Fibroblast of lung (primary cell): ENCODE results near the gene TMEM125. TPM values are rescaled to one million over a fixed set of nuclear protein-coding genes. Genes with fewer than 3 reads are reported as not detected.
A peak's percentile ranks its signal among the peaks of the same experiment; 100 is the strongest.

Source experiments
- DNase-seq, 2 donors: peaks; one replicate each; pipeline versions ENCODE4 v3.0.0 to v3.0.0-alpha.2; 2010; ENCODE audit warnings: low read depth in 2 of 2
- H2AFZ ChIP-seq: 2 replicates; pipeline ENCODE4 v1.5.1; 2012; ENCODE audit warnings: low read length, control low read depth, inconsistent platforms
- H3K27ac ChIP-seq: 2 replicates; pipeline ENCODE4 v1.5.1; 2011; ENCODE audit warnings: low read length, control low read depth; ENCODE audit not compliant: insufficient read depth
- H3K27me3 ChIP-seq: 2 replicates; pipeline ENCODE4 v1.5.1; 2011; ENCODE audit warnings: mild to moderate bottlenecking, low read length; ENCODE audit not compliant: control insufficient read depth, insufficient read depth
- H3K36me3 ChIP-seq: 2 replicates; pipeline ENCODE4 v1.5.1; 2011; ENCODE audit warnings: low read length; ENCODE audit not compliant: control insufficient read depth, insufficient read depth
- H3K4me1 ChIP-seq: 2 replicates; pipeline ENCODE4 v1.5.1; 2011; ENCODE audit warnings: low read length; ENCODE audit not compliant: control insufficient read depth, insufficient read depth; ENCODE audit errors: extremely low read depth
- H3K4me2 ChIP-seq: 2 replicates; pipeline ENCODE4 v1.5.1; 2011; ENCODE audit warnings: low read length, control low read depth; ENCODE audit not compliant: insufficient read depth; ENCODE audit errors: extremely low read depth
- H3K4me3 ChIP-seq, 4 experiments: fragments of 200-600 bp in 1 of 4; sonication (generic) in 1 of 4; replicated peaks in 1 of 4; 2 replicates each; pipeline ENCODE4 v1.5.1; 2011 to 2016; ENCODE audit warnings: low read length in 4 of 4, low read depth in 3 of 4, mild to moderate bottlenecking in 3 of 4, control low read depth in 2 of 4, inconsistent platforms in 1 of 4, mixed read lengths in 1 of 4; ENCODE audit not compliant: insufficient read depth in 1 of 4; ENCODE audit errors: control extremely low read depth in 1 of 4
- H3K79me2 ChIP-seq: 2 replicates; pipeline ENCODE4 v1.5.1; 2012; ENCODE audit warnings: mild to moderate bottlenecking, low read length, inconsistent platforms; ENCODE audit not compliant: control insufficient read depth, insufficient read depth
- H3K9ac ChIP-seq: 2 replicates; pipeline ENCODE4 v1.5.1; 2011; ENCODE audit warnings: mild to moderate bottlenecking, low read length, control low read depth; ENCODE audit not compliant: insufficient read depth
- H3K9me3 ChIP-seq: 2 replicates; pipeline ENCODE4 v1.5.1; 2012; ENCODE audit warnings: low read depth, low read length; ENCODE audit not compliant: control insufficient read depth, insufficient read depth
- H4K20me1 ChIP-seq: 2 replicates; pipeline ENCODE4 v1.5.1; 2011; ENCODE audit warnings: low read length; ENCODE audit not compliant: control insufficient read depth, insufficient read depth; ENCODE audit errors: extremely low read depth
- CTCF ChIP-seq, 2 donors: IDR thresholded peaks in 1 of 2; conservative IDR thresholded peaks in 1 of 2; 1 replicate in 1 of 2; 2 replicates in 1 of 2; pipeline ENCODE4 v1.5.1; 2011 to 2012; ENCODE audit warnings: low read length in 2 of 2, control low read depth in 1 of 2, inconsistent platforms in 1 of 2, low read depth in 1 of 2, mild to moderate bottlenecking in 1 of 2
- EZH2 ChIP-seq: IDR thresholded peaks from 2 replicates; pipeline ENCODE4 v1.5.1; 2012; ENCODE audit warnings: low read length, control low read depth, mild to moderate bottlenecking; ENCODE audit errors: missing control alignments
- polyA plus RNA-seq, 2 donors: library from polyadenylated mRNA; depleted of rRNA in 1 of 2; stranded (reverse) in 1 of 2; unstranded in 1 of 2; fragments of >200 nt; gene quantifications; 2 replicates each; pipeline ENCODE4 v1.2.1, GENCODE V29; 2011 to 2012; ENCODE audit warnings: missing spikeins in 1 of 2
- total RNA-seq: library from RNA; depleted of rRNA; stranded (reverse); fragments of >200 nt; gene quantifications from 2 replicates; pipeline ENCODE4 v1.2.1, GENCODE V29; 2014

The TMEM125 gene
- total and polyA plus RNA-seq, 2 donors (not counting 1 experiment from before 2014, with no cell fraction given), result 0.03 TPM; not detected in 1

GRCh38 chr1:43302201-43302600, 32.4 kb downstream of the TMEM125 start:
- Histone ChIP-seq H3K9me3 (no peaks in the 10 kb centered on the region), H3K4me2 (no peak overlapping the region), H3K79me2 (no peaks in the 10 kb centered on the region), H4K20me1 (no peaks in the 10 kb centered on the region), H3K27ac (no peak overlapping the region), H3K4me1 (no peaks in the 10 kb centered on the region), H3K4me3 (no peak overlapping the region), H2AFZ (no peak overlapping the region), H3K9ac (no peak overlapping the region), H3K36me3 (no peaks in the 10 kb centered on the region), H3K27me3 (no peaks in the 10 kb centered on the region)
- DNase-seq, result no peak
- no peak for TF ChIP-seq CTCF (conservative IDR thresholded peaks at IDR 0.05 in 1 of 2, IDR thresholded peaks at IDR 0.05 in 1 of 2; ENCODE audit: low read depth in 1 of 2, low read length in 2 of 2)

DNA sequence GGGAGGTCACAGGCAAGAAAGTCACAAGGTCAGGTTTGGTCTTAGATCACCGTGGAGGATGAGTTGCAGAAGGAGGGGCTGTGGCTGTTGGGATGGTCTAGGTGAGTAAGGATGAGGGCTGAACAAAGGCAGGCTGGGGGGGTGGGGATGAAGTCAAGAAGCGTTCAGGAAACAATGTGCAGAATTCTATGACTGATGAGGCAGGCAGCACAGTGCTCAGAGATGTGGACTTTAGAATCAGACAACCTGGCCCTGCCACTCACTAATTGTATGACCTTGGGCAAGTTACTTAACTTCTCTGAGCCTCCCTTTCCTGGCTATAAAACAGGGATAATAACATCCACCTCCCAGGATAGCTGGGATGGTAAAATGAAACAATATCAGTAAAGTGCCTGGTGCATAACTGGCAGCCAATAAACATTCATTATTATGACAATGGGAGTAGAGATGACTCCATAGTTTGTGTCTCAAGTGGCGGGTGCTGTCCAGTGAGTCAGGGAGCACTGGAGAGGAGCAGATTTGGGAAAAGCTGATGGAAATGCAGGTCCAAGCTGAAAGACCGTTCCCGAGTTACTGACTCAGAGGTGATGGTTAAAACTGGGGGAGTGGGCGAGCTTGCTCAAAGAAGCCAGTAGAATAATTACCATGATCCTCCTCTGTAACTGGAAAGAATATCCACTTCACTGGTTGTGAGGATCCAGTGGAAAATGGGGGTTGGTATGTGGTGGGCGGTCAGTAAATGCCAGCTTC, 33.1 kb downstream of the TMEM125 start:
- H3K4me3 ChIP-seq, result no peak overlapping the region
- no peak overlapping the region for H3K27ac ChIP-seq
- no peaks in the 10 kb centered on the region for H3K9me3 ChIP-seq
- no peaks in the 10 kb centered on the region for H3K4me1 ChIP-seq
- peak in 1 of 2 donors; percentile 50 for DNase-seq
- no peaks in the 10 kb centered on the region for H3K36me3 ChIP-seq
- no peak overlapping the region for H3K9ac ChIP-seq
- no peak overlapping the region for H3K4me2 ChIP-seq
- no peaks in the 10 kb centered on the region for H3K79me2 ChIP-seq
- no peaks in the 10 kb centered on the region for H3K27me3 ChIP-seq
- H4K20me1 ChIP-seq, result no peaks in the 10 kb centered on the region
- TF ChIP-seq EZH2 (no peak), CTCF (conservative IDR thresholded peaks at IDR 0.05 in 1 of 2, IDR thresholded peaks at IDR 0.05 in 1 of 2; ENCODE audit: low read depth in 1 of 2, low read length in 2 of 2) (no peak)
- H2AFZ ChIP-seq, result no peak overlapping the region

- no peaks in the 10 kb centered on the region for H3K4me1 ChIP-seq
- H3K4me2 ChIP-seq, result no peak overlapping the region
- no peak overlapping the region for H2AFZ ChIP-seq
- no peak overlapping the region for H3K4me3 ChIP-seq
- no peak for DNase-seq
- H3K9me3 ChIP-seq, result no peaks in the 10 kb centered on the region
- H3K9ac ChIP-seq, result no peak overlapping the region
- no peaks in the 10 kb centered on the region for H4K20me1 ChIP-seq
- H3K79me2 ChIP-seq, result no peaks in the 10 kb centered on the region
- no peaks in the 10 kb centered on the region for H3K36me3 ChIP-seq
- TF ChIP-seq CTCF (conservative IDR thresholded peaks at IDR 0.05 in 1 of 2, IDR thresholded peaks at IDR 0.05 in 1 of 2; ENCODE audit: low read depth in 1 of 2, low read length in 2 of 2), result no peak
- TF ChIP-seq EZH2, result no peak
- H3K27ac ChIP-seq, result no peak overlapping the region
- no peaks in the 10 kb centered on the region for H3K27me3 ChIP-seq
These were observed 33.9 kb downstream of the TMEM125 start for GRCh38 chr1:43303471-43304313.
